GM12878 (cell line): ENCODE data around the gene ABCA10. TPM values are rescaled to one million over a fixed set of nuclear protein-coding genes. Genes with fewer than 3 reads are reported as not detected.

Experiments
- ATAC-seq: fragments of 200-7000 bp; cut with Tn5 transposase; 3 replicates; pipeline ENCODE4 v1.9.1; 2020; ENCODE audit warnings: mild to moderate bottlenecking, moderate library complexity
- BruUV-seq: library from RNA; stranded (reverse); fragments of 400-500 nt; replicated peaks from 2 replicates; lab custom pipeline; 2021; lab: Mats Ljungman, UMichigan
- CTCF ChIA-PET: fragments of 300-600 bp; sonication (Branson Sonifier 250); formaldehyde crosslinking; extraction: SDS; loops from one replicate; lab custom pipeline; 2021; ENCODE audit warnings: inconsistent platforms; lab: Yijun Ruan, JAX
- POLR2A ChIA-PET: fragments of 350-600 bp; formaldehyde crosslinking; extraction: SDS; loops from one replicate; lab custom pipeline; 2021; ENCODE audit warnings: inconsistent platforms; lab: Charles Lee
- RAD21 ChIA-PET: fragments of 300-600 bp; sonication (Branson Sonifier 250); formaldehyde crosslinking; loops from one replicate; lab custom pipeline; 2023; ENCODE audit warnings: antibody characterized with exemption; ENCODE audit not compliant: unreplicated experiment; lab: Charles Lee
- SMC1A ChIA-PET: fragments of 300-600 bp; sonication (Branson Sonifier 250); formaldehyde crosslinking; loops from one replicate; lab custom pipeline; 2023; ENCODE audit not compliant: unreplicated experiment, uncharacterized antibody; lab: Charles Lee
- DNase-seq: peaks from one replicate; pipeline ENCODE4 v3.0.0-alpha.2; 2011; ENCODE audit warnings: low read depth, low spot score
- FAIRE-seq: peaks from 3 replicates; lab custom pipeline; 2011; peaks lifted over from hg19 to GRCh38; lab: Jason Lieb, UNC
- H2AFZ ChIP-seq: 2 replicates; pipeline ENCODE4 v1.6.0; 2011; ENCODE audit warnings: low read depth, low read length, control low read depth; ENCODE audit not compliant: control insufficient read depth
- H3K27ac ChIP-seq: 2 replicates; pipeline ENCODE4 v1.5.1; 2011; ENCODE audit warnings: control low read depth; ENCODE audit not compliant: control insufficient read depth, insufficient read depth
- H3K27me3 ChIP-seq, 2 experiments: replicated peaks in 1 of 2; 2 replicates each; pipeline versions ENCODE4 v1.6.0 to v1.6.1; 2011; ENCODE audit warnings: low read length in 1 of 2; ENCODE audit not compliant: control insufficient read depth in 2 of 2, insufficient read depth in 2 of 2
- H3K36me3 ChIP-seq, 2 experiments: 2 replicates each; pipeline ENCODE4 v1.5.1; 2011; ENCODE audit warnings: low read length in 1 of 2; ENCODE audit not compliant: control insufficient read depth in 2 of 2, insufficient read depth in 2 of 2
- H3K4me1 ChIP-seq: 2 replicates; pipeline ENCODE4 v1.6.1; 2011; ENCODE audit warnings: mild to moderate bottlenecking, low read length, moderate library complexity, mixed read lengths; ENCODE audit not compliant: control insufficient read depth, insufficient read depth
- H3K4me2 ChIP-seq: 2 replicates; pipeline ENCODE4 v1.6.0; 2011; ENCODE audit warnings: control low read depth; ENCODE audit not compliant: control insufficient read depth, insufficient read depth
- H3K4me3 ChIP-seq: fragments of 200-600 bp; sonication (generic); 2 replicates; pipeline ENCODE4 v1.5.1; 2016
- H3K79me2 ChIP-seq: 2 replicates; pipeline ENCODE4 v1.6.0; 2011; ENCODE audit warnings: low read length; ENCODE audit not compliant: control insufficient read depth, insufficient read depth
- H3K9ac ChIP-seq: 2 replicates; pipeline ENCODE4 v1.8.0; 2011; ENCODE audit warnings: low read length, control low read depth, mixed read lengths; ENCODE audit not compliant: control insufficient read depth, insufficient read depth
- H3K9me3 ChIP-seq: replicated peaks from 3 replicates; pipeline ENCODE4 v1.5.1; 2011; ENCODE audit warnings: mild to moderate bottlenecking, low read length; ENCODE audit not compliant: control insufficient read depth, insufficient read depth
- H4K20me1 ChIP-seq: 2 replicates; pipeline ENCODE4 v1.6.0; 2011; ENCODE audit not compliant: control insufficient read depth, insufficient read depth
- BMI1 ChIP-seq: fragments of 450-650 bp; IDR thresholded peaks from 2 replicates; pipeline ENCODE4 v1.6.1; 2016; ENCODE audit warnings: mild to moderate bottlenecking, moderate library complexity, borderline replicate concordance
- EGR1 ChIP-seq, 2 experiments: IDR thresholded peaks; 1 replicate in 1 of 2; 2 replicates in 1 of 2; pipeline ENCODE4 v1.6.1; 2011 to 2012; ENCODE audit warnings: low read depth in 2 of 2, low read length in 2 of 2, borderline replicate concordance in 1 of 2, mild to moderate bottlenecking in 1 of 2, moderate library complexity in 1 of 2
- EZH2 ChIP-seq: IDR thresholded peaks from 2 replicates; pipeline ENCODE4 v1.6.1; 2012; ENCODE audit warnings: low read depth, mild to moderate bottlenecking, control low read depth, inconsistent platforms, low read length, borderline replicate concordance; ENCODE audit not compliant: control insufficient read depth
- GABPA ChIP-seq: IDR thresholded peaks from 2 replicates; pipeline ENCODE4 v1.6.1; 2014; ENCODE audit warnings: antibody characterized with exemption, low read depth, mild to moderate bottlenecking, inconsistent platforms
- KAT2A ChIP-seq: conservative IDR thresholded peaks from 2 replicates; pipeline ENCODE4 v1.6.1; 2011; ENCODE audit warnings: low read depth, low read length; ENCODE audit not compliant: control insufficient read depth
- POLR2AphosphoS5 ChIP-seq: IDR thresholded peaks from 2 replicates; pipeline ENCODE4 v1.6.1; 2011; ENCODE audit warnings: mild to moderate bottlenecking, low read length, inconsistent platforms
- RBBP5 ChIP-seq: fragments of 200-600 bp; sonication (generic); conservative IDR thresholded peaks from 2 replicates; pipeline ENCODE4 v1.6.1; 2016
- SIN3A ChIP-seq: IDR thresholded peaks from 2 replicates; pipeline ENCODE4 v1.6.1; 2012; ENCODE audit warnings: low read depth, low read length, improper control_type of control experiment
- SREBF1 ChIP-seq: IDR thresholded peaks from 2 replicates; pipeline ENCODE4 v1.6.1; 2012; ENCODE audit warnings: mild to moderate bottlenecking, low read length
- STAT1 ChIP-seq: fragments of 450-650 bp; conservative IDR thresholded peaks from 2 replicates; pipeline ENCODE4 v1.6.1; 2014; ENCODE audit warnings: antibody characterized with exemption, mild to moderate bottlenecking
- STAT3 ChIP-seq: IDR thresholded peaks from 2 replicates; pipeline ENCODE4 v1.6.1; 2011; ENCODE audit warnings: low read depth, low read length, improper control_type of control experiment
- TAF1 ChIP-seq: IDR thresholded peaks from 2 replicates; pipeline ENCODE4 v1.6.1; 2011; ENCODE audit warnings: mild to moderate bottlenecking, low read depth, low read length, borderline replicate concordance
- WGBS: methylation state at CpG from one replicate; pipeline ENCODE4 v1.1.6; 2016; ENCODE audit warnings: low lambda C conversion rate; ENCODE audit not compliant: insufficient replicate concordance, insufficient coverage; ENCODE audit errors: missing lambda C conversion rate; 5-methylcytosine and 5-hydroxymethylcytosine counted together
- in situ Hi-C: fragments of 300-500 bp; cut with MboI; formaldehyde crosslinking; loops from 9 replicates; pipeline ENCODE4 v1.14.3; 2018; ENCODE audit warnings: mixed read lengths
- intact Hi-C: fragments of 100-400 bp; cut with micrococcal nuclease; formaldehyde crosslinking; loops from one replicate; pipeline ENCODE4 v1.14.2; 2022; ENCODE audit not compliant: unreplicated experiment
- polyA plus RNA-seq, 11 experiments: library from polyadenylated mRNA; depleted of rRNA in 4 of 11; unstranded in 6 of 11; stranded (reverse) in 5 of 11; fragments of >200 nt; fragmentation: Nextera tagmentation in 4 of 11; fragmentation: Illumina TruSeq in 1 of 11; extraction: Ambion mirVana in 4 of 11; extraction: Trizol in 1 of 11; gene quantifications; 1 replicate in 1 of 11; 2 replicates in 10 of 11; pipeline versions ENCODE4 v1.2.1 to v1.2.3, GENCODE V29; 2011 to 2016; ENCODE audit warnings: inconsistent platforms in 2 of 11, missing spikeins in 2 of 11, low read depth in 1 of 11
- total RNA-seq, 4 experiments: library from RNA; depleted of rRNA in 3 of 4; stranded (reverse); fragments of >200 nt in 3 of 4; fragmentation: Illumina TruSeq in 1 of 4; extraction: Trizol in 1 of 4; gene quantifications; 2 replicates each; pipeline versions ENCODE4 v1.2.1 to v1.2.3, GENCODE V29; 2013 to 2021
- TF ChIP-seq, protein P1 (sequence below): IDR thresholded peaks from 2 replicates; pipeline ENCODE4 v1.6.1; 2012; ENCODE audit warnings: low read length, inconsistent platforms
- TF ChIP-seq, protein P2 (sequence below): fragments of 450-650 bp; IDR thresholded peaks from 2 replicates; pipeline ENCODE4 v1.6.1; 2017; ENCODE audit warnings: low read depth, mild to moderate bottlenecking, moderate library complexity
- TF ChIP-seq, protein P3 (sequence below): fragments of 450-650 bp; formaldehyde crosslinking; IDR thresholded peaks from 2 replicates; pipeline ENCODE4 v1.5.0; 2022; ENCODE audit warnings: mild to moderate bottlenecking, missing genetic modification characterization

The ABCA10 gene
- total and polyA plus RNA-seq, 10 of the 15 experiments (the other 5 are each of a cell fraction or from before 2014, with no cell fraction given): 0.33 to 3.0 (median 0.83) TPM

DNA sequence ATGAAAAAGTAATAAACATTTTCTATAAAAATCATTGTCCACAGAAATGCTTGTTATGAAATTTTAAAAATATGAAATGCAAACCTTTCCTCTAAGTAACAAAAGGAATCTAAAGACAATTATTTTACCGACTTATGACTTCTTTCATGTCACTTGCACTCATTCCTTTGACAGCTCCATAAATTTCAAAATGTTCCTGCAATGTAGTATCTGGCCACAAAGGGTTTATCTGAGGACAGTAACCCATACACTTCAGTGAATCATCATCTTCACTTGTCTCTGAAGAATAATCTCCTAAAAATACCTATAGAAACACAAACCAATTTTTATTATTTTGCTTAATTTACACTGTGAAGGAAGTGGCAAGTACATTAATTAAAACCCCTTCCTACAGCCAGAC lies 25.6 kb upstream of the ABCA10 start (continued):
- no peak for TF ChIP-seq KAT2A
- TF ChIP-seq, protein P1, sequence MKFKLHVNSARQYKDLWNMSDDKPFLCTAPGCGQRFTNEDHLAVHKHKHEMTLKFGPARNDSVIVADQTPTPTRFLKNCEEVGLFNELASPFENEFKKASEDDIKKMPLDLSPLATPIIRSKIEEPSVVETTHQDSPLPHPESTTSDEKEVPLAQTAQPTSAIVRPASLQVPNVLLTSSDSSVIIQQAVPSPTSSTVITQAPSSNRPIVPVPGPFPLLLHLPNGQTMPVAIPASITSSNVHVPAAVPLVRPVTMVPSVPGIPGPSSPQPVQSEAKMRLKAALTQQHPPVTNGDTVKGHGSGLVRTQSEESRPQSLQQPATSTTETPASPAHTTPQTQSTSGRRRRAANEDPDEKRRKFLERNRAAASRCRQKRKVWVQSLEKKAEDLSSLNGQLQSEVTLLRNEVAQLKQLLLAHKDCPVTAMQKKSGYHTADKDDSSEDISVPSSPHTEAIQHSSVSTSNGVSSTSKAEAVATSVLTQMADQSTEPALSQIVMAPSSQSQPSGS: no peak
- TF ChIP-seq SIN3A: no peak
- TF ChIP-seq, all 136 proteins: peak for 0

DNA sequence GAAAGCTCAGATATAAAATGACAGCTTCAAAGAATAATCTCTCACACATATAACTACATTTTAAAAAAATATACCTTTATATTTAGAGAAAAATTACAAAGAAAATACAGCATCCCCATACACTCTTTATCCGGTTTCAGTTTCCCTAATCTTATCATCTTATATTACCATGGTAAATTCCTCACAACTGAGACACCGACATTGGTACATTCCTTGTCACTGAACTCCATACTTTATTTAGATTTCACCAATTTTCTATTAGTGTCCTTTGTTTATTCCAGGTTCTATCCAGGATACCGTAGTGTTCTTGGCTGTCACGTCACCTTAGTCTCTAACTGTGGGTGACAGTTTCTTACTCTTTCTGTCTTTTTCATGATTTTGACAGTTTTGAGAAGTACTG lies 22.0 kb upstream of the ABCA10 start:
- in situ Hi-C loops (no loop called here), intact Hi-C loops (no loop called here)
- Histone ChIP-seq H3K4me3 (no peak overlapping the region), H3K36me3 (peaks cover 0 to 8% of the 10 kb centered on the region in 2 experiments; a peak in 2 of 4 replicates), H2AFZ (no peak overlapping the region), H3K9me3 (no peaks in the 10 kb centered on the region), H3K27ac (no peak overlapping the region), H3K79me2 (no peaks in the 10 kb centered on the region), H3K4me1 (no peaks in the 10 kb centered on the region), H3K4me2 (no peak overlapping the region), H3K9ac (no peak overlapping the region), H4K20me1 (no peaks in the 10 kb centered on the region), H3K27me3 (no peaks in the 10 kb centered on the region)
- ChIA-PET CTCF (interaction anchor here (0.6 to 7.3 kb wide), 8 partner anchors 10 to 479 kb away, joined by 3 to 90 read pairs (median 3); no protein-coding TSS in a partner anchor), SMC1A (interaction anchor here (2.5 to 4.4 kb wide), 3 partner anchors 456 to 478 kb away, joined by 7 to 45 read pairs (median 8); no protein-coding TSS in a partner anchor), RAD21 (interaction anchor here (1.0 to 1.4 kb wide), 3 partner anchors 10 to 479 kb away, joined by 3 to 4 read pairs (median 3); no protein-coding TSS in a partner anchor), POLR2A (no interaction called here)
- FAIRE-seq: no peak
- ATAC-seq: no peak
- DNase-seq: no peak
- no TSS peak for BruUV-seq
- 88% methylated on average over 4 of the region's 4 CpGs for WGBS
- TF ChIP-seq EZH2: no peak
- TF ChIP-seq, protein P2, sequence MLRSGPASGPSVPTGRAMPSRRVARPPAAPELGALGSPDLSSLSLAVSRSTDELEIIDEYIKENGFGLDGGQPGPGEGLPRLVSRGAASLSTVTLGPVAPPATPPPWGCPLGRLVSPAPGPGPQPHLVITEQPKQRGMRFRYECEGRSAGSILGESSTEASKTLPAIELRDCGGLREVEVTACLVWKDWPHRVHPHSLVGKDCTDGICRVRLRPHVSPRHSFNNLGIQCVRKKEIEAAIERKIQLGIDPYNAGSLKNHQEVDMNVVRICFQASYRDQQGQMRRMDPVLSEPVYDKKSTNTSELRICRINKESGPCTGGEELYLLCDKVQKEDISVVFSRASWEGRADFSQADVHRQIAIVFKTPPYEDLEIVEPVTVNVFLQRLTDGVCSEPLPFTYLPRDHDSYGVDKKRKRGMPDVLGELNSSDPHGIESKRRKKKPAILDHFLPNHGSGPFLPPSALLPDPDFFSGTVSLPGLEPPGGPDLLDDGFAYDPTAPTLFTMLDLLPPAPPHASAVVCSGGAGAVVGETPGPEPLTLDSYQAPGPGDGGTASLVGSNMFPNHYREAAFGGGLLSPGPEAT: no peak
- TF ChIP-seq, protein P3, sequence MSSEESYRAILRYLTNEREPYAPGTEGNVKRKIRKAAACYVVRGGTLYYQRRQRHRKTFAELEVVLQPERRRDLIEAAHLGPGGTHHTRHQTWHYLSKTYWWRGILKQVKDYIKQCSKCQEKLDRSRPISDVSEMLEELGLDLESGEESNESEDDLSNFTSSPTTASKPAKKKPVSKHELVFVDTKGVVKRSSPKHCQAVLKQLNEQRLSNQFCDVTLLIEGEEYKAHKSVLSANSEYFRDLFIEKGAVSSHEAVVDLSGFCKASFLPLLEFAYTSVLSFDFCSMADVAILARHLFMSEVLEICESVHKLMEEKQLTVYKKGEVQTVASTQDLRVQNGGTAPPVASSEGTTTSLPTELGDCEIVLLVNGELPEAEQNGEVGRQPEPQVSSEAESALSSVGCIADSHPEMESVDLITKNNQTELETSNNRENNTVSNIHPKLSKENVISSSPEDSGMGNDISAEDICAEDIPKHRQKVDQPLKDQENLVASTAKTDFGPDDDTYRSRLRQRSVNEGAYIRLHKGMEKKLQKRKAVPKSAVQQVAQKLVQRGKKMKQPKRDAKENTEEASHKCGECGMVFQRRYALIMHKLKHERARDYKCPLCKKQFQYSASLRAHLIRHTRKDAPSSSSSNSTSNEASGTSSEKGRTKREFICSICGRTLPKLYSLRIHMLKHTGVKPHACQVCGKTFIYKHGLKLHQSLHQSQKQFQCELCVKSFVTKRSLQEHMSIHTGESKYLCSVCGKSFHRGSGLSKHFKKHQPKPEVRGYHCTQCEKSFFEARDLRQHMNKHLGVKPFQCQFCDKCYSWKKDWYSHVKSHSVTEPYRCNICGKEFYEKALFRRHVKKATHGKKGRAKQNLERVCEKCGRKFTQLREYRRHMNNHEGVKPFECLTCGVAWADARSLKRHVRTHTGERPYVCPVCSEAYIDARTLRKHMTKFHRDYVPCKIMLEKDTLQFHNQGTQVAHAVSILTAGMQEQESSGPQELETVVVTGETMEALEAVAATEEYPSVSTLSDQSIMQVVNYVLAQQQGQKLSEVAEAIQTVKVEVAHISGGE (CRISPR knock-in tag): no peak
- no peak for TF ChIP-seq STAT1
- TF ChIP-seq EGR1 (IDR thresholded peaks at IDR 0.05; ENCODE audit: borderline replicate concordance in 1 of 2, low read depth in 2 of 2, low read length in 2 of 2): no peak
- no peak for TF ChIP-seq TAF1
- no peak for TF ChIP-seq STAT3
- TF ChIP-seq GABPA: no peak
- no peak for TF ChIP-seq SREBF1
- TF ChIP-seq RBBP5: no peak
- no peak for TF ChIP-seq BMI1
- no peak for TF ChIP-seq POLR2AphosphoS5
